ENCODE data around the gene PTPRD. TPM values are rescaled to one million over a fixed set of nuclear protein-coding genes. Genes with fewer than 3 reads are reported as not detected.

PTPRD gene
- total RNA-seq, 1 donor from 2014 or later = 20.9 TPM

DNA sequence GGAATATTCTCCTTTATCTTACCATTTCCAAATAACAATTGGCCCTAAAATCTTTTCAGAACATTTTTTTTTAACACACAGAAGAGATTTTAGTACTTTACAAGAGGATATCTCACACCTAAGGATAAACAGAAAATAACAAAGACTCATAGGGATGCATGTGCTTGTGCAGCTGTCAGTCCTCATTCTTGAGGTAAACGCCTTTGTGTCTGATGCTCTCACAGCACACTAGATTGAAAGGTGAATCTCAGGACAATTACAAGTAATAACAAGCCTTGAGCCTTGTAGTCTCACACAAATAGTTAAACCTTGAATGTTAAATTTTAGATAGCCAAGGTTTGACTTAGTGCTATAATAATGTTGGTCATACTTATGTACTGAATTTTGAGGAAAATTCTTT is 439.2 kb downstream of the PTPRD start:
- DNase-seq (ENCODE audit: low spot score) = no peak

DNA sequence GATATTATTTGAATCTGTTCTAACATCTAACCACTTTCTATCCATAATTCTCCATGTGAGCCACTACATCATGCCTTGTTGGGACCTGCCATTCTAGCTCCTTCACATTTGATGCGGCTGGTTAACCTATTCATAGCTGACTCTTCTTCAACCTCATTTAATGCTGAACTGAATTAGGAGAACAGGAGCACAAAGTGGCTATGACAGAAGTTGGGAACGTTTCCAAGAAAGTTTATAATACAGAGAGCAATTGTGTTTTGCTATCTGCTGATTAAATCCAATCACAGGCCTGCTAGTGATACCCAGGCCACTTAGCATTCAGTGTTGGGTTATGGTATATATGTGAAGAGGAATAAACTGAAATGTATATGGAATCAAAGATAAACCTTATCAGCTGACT is 440.3 kb downstream of the PTPRD start:
- DNase-seq (ENCODE audit: low spot score) = no peak

GRCh38 chr9:10168241-10168640 is 444.6 kb downstream of the PTPRD start:
- no peak for DNase-seq (ENCODE audit: low spot score)

DNA sequence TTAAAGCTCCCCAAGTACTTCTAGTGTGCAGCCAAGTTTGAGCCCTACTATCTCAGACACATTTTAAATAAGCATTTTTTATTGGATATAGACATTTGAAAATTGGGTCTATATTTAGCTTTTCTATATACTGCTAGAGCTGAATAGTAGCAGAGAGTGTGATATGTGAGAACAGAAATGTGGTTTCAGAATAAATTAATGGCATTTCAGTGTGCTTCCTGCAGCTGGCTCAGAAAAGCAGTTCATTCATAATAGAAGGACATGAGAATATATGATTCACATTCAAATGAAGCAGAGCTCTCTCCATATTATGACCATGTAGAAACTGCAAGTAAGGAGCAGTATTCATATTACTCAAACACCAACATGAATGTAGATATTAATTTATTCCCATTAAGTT is 464.0 kb downstream of the PTPRD start:
- no peak for DNase-seq (ENCODE audit: low spot score)

- DNase-seq (ENCODE audit: low spot score) = no peak
These were observed 466.1 kb downstream of the PTPRD start for GRCh38 chr9:10146517-10147331.

DNA sequence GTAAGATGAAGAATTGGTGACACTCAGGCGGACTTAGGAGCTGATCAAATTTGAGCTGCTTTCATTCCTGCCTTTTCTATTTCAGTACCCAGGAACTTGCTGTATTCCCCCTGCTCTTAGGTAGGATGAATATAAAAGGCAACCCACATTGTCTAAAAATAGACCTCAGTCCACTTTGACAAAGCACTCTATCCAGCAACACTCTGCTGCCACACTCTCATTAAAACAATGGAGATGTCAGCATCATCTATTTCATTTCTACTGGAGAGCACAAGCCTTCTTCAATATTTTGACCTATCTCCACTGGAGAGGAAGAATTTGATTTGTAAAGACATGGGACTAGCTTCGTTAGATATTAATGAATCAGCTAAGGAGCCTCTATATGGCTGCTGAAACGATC is 468.4 kb downstream of the PTPRD start:
- no peak for DNase-seq (ENCODE audit: low spot score)

DNA sequence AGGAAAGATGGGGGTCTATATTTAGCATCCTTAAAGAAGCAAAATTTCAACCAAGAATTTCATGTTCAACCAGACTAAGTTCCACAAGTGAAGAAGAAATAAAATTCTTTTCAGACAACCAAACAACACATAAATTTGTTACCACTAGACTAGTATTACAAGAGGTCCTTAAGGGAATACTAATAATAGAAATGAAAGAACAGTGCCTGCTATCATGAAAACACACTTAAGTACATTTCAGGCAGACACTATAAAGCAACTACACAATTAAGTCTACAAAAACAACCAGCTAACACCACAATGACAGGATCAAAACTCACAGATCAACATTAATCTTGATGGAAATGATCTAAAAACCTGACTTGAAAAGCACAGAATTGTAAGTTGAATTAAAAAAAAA is 477.2 kb downstream of the PTPRD start:
- no peak for DNase-seq (ENCODE audit: low spot score)

- no peak for DNase-seq (ENCODE audit: low spot score)
These were observed 478.5 kb downstream of the PTPRD start for GRCh38 chr9:10134266-10134665.

- no peak for DNase-seq (ENCODE audit: low spot score)
These were observed 482.6 kb downstream of the PTPRD start for GRCh38 chr9:10130061-10130675.

- DNase-seq (ENCODE audit: low spot score) = no peak
These were observed 484.9 kb downstream of the PTPRD start for GRCh38 chr9:10127867-10128266.

GRCh38 chr9:10112798-10113197 is 500.0 kb downstream of the PTPRD start:
- DNase-seq (ENCODE audit: low spot score) = no peak

GRCh38 chr9:10112070-10112469 is 500.7 kb downstream of the PTPRD start:
- DNase-seq (ENCODE audit: low spot score) = no peak

GRCh38 chr9:10108815-10109214 is 504.0 kb downstream of the PTPRD start:
- no peak for DNase-seq (ENCODE audit: low spot score)

- DNase-seq (ENCODE audit: low spot score) = no peak
These were observed 508.0 kb downstream of the PTPRD start for GRCh38 chr9:10104774-10105173.

- no peak for DNase-seq (ENCODE audit: low spot score)
These were observed 517.6 kb downstream of the PTPRD start for GRCh38 chr9:10095208-10095607.

- no peak for DNase-seq (ENCODE audit: low spot score)
These were observed 518.2 kb downstream of the PTPRD start for GRCh38 chr9:10094563-10094962.

GRCh38 chr9:10080012-10080411 is 532.8 kb downstream of the PTPRD start:
- no peak for DNase-seq (ENCODE audit: low spot score)

GRCh38 chr9:10079284-10079964 is 533.4 kb downstream of the PTPRD start:
- DNase-seq (ENCODE audit: low spot score) = no peak

DNA sequence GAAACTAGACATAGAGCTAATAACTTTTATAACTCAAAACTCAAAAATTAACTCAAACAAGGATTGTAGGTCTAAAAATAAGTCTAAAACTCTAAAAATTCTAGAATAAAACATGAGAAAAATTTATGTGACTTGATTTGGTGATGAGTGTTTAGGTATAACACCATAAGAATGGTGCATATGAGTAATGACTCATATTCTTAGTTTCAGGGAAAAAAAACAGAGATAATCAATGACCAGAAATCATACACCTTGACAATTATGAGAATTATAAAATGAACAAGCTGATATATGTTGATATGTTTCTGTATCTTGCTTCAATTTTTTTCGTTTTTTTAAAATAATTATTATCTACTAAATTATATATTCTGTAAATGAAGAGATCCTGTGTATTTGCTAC is 541.2 kb downstream of the PTPRD start:
- DNase-seq (ENCODE audit: low spot score) = no peak

DNA sequence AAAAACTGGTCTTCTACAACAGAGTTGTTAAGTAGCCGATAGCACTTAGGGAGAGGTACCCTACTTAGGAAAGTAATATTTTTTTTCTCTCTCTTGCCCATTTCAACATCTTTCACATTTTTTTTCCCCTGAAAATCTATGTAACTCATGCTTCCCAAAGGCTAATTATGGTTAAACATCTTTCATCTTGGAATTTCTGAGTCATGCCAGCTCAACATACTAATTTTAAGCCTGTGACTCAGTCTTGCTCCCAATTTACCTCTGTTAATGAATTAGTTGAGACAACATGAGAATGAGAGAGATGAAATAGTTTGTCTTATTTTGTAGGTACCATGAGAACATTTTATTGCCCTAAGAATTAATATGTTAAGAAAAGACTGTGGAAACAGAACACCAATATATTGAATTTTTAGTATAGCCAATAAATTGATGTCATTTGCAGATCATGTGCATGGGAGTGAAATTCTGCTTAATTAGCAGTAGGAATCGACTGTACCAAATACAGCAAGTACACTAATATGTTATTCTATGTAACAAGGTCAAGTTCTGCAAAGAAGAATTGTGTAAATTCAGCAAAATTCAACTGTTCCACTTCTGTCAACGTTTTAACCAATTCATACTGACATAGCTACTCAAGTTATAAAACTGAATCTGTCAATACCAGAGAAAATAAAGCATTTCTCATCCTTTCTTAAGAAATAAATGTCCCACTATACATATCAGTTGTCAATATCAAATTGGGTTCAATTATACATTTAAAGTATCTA is 550.0 kb downstream of the PTPRD start:
- DNase-seq (ENCODE audit: low spot score) = no peak

DNA sequence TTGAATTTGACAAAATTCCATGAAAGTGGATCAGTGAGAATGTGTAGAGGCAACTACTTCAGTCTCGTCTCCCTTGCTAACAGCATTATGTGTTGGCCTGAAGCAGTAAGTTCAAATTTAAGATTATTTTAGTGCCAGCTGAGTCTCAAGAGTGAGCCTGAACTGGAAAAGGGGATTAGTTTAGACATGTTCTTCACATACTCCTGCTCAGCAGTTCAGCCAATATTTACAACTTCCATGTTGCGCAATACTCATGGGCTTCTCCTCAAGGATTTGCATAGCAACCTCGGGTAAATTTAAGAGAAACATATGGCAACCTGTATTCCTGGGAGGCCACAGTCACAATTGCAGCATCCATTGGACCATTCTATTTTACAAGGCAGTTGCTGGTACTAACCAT is 553.8 kb downstream of the PTPRD start:
- no peak for DNase-seq (ENCODE audit: low spot score)

DNA sequence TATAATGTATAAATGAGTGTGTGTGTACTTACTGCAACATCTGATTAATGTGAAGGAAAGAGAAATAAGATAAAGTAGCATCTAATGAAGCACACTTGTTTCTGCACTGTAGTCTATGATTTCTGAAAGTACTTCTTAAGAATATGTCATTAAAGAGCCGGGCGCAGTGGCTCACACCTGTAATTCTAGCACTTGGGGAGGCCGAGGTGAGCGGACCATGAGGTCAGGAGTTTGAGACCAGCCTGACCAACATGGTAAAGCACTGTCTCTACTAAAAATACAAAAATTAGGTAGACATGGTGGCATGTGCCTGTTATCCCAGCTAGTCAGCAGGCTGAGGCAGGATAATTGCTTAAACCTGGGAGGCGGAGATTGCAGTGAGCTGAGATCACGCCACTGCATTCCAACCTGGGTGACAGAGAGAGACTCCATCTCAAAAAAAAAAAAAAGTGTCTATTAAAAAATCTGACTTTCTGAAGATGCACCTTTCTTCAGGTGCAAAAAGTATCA is 556.9 kb downstream of the PTPRD start:
- DNase-seq (ENCODE audit: low spot score) = no peak
